PFSK-1 (cell line): ENCODE data around the gene KRTAP20-3. TPM values are rescaled to one million over a fixed set of nuclear protein-coding genes. Genes with fewer than 3 reads are reported as not detected.

Source experiments
- FOXP2 ChIP-seq: optimal IDR thresholded peaks from 2 replicates; pipeline ENCODE3; 2011; ENCODE audit warnings: borderline replicate concordance, control low read depth, inconsistent platforms; ENCODE audit not compliant: insufficient read depth; ENCODE audit errors: extremely low read length, extremely low read depth
- POLR2AphosphoS5 ChIP-seq: IDR thresholded peaks from 2 replicates; pipeline ENCODE4 v1.6.1; 2012; ENCODE audit warnings: low read depth, mild to moderate bottlenecking, control low read depth, low read length, moderate library complexity
- REST ChIP-seq, 2 experiments: IDR thresholded peaks; 2 replicates each; pipeline versions ENCODE4 v1.6.1 to v1.8.0; 2011 to 2012; ENCODE audit warnings: low read depth in 2 of 2, low read length in 2 of 2, control low read depth in 1 of 2, inconsistent platforms in 1 of 2, mild to moderate bottlenecking in 1 of 2, moderate library complexity in 1 of 2; ENCODE audit not compliant: insufficient read depth in 1 of 2
- SIN3A ChIP-seq: IDR thresholded peaks from 2 replicates; pipeline ENCODE4 v1.6.1; 2012; ENCODE audit warnings: mild to moderate bottlenecking, low read length, moderate library complexity, borderline replicate concordance; ENCODE audit not compliant: insufficient read depth
- TAF1 ChIP-seq: IDR thresholded peaks from 2 replicates; pipeline ENCODE4 v1.6.1; 2012; ENCODE audit warnings: low read length, control low read depth, borderline replicate concordance; ENCODE audit not compliant: insufficient read depth
- polyA plus RNA-seq: library from polyadenylated mRNA; unstranded; fragments of >200 nt; gene quantifications from one replicate; pipeline ENCODE4 v1.2.1, GENCODE V29; 2012; ENCODE audit warnings: low read depth, missing spikeins; ENCODE audit not compliant: insufficient read length

KRTAP20-3 gene
- polyA plus RNA-seq = not detected

- TF ChIP-seq SIN3A = no peak
- no peak for TF ChIP-seq FOXP2
- no peak for TF ChIP-seq POLR2AphosphoS5
- no peak for TF ChIP-seq REST (IDR thresholded peaks at IDR 0.05; ENCODE audit: insufficient read depth in 1 of 2, low read depth in 2 of 2, low read length in 2 of 2)
- no peak for TF ChIP-seq TAF1
These were observed at the start of gene KRTAP20-3 for GRCh38 chr21:30642564-30642963. Gene KRTAP20-3, plus strand, starts transcription at chr21:30642864.

GRCh38 chr21:30598802-30599201, 43.9 kb upstream of the KRTAP20-3 start, which contains the start of gene KRTAP6-2:
Gene KRTAP6-2, minus strand, starts transcription at chr21:30598902. Its CDS starts 28 bp downstream, at chr21:30598874.
- no peak for TF ChIP-seq TAF1
- TF ChIP-seq REST (IDR thresholded peaks at IDR 0.05; ENCODE audit: insufficient read depth in 1 of 2, low read depth in 2 of 2, low read length in 2 of 2) = no peak
- TF ChIP-seq POLR2AphosphoS5 = no peak
- TF ChIP-seq SIN3A = no peak
- no peak for TF ChIP-seq FOXP2

GRCh38 chr21:30600787-30601186, 41.9 kb upstream of the KRTAP20-3 start, which contains the start of gene KRTAP22-1:
Gene KRTAP22-1, plus strand, starts transcription at chr21:30601087.
- TF ChIP-seq SIN3A = no peak
- TF ChIP-seq REST (IDR thresholded peaks at IDR 0.05; ENCODE audit: insufficient read depth in 1 of 2, low read depth in 2 of 2, low read length in 2 of 2) = no peak
- TF ChIP-seq FOXP2 = no peak
- TF ChIP-seq TAF1 = no peak
- no peak for TF ChIP-seq POLR2AphosphoS5

- no peak for TF ChIP-seq REST (IDR thresholded peaks at IDR 0.05; ENCODE audit: insufficient read depth in 1 of 2, low read depth in 2 of 2, low read length in 2 of 2)
- TF ChIP-seq POLR2AphosphoS5 = no peak
- TF ChIP-seq TAF1 = no peak
These were observed 36.7 kb upstream of the KRTAP20-3 start for GRCh38 chr21:30605968-30606367.

- no peak for TF ChIP-seq TAF1
- TF ChIP-seq SIN3A = no peak
- no peak for TF ChIP-seq FOXP2
- no peak for TF ChIP-seq POLR2AphosphoS5
- TF ChIP-seq REST (IDR thresholded peaks at IDR 0.05; ENCODE audit: insufficient read depth in 1 of 2, low read depth in 2 of 2, low read length in 2 of 2) = no peak
These were observed 30.5 kb upstream of the KRTAP20-3 start for GRCh38 chr21:30612132-30612531.
